ENCODE data around the gene KRTCAP2. TPM values are rescaled to one million over a fixed set of nuclear protein-coding genes. Genes with fewer than 3 reads are reported as not detected.

The KRTCAP2 gene
- total RNA-seq, 1 donor from 2014 or later = 128 TPM

DNA sequence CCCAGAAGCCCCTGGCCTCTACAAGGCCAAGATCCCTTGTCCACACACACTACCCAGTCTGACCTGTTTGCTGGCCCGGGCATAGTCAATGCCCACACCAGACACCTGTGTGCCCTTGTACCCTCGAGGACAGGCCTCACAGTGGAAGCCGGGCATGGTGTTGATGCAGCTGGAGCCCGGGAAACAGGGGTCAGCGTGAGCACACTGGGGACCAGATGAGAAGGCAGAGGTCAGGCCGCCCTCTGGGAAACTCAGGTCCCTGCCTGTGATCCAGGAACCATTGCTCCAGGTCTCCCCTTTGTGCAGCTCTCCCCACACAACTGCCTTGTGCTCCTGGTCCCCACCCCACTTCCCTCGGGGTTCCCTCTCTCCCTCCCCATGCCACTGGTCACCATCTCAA, 29.1 kb upstream of the KRTCAP2 start:
- no peaks in the 10 kb centered on the region for H3K27me3 Mint-ChIP-seq
- POLR2A ChIA-PET = interaction anchor here (2.7 kb wide), 1 partner anchor 8 kb away, joined by 11 read pairs; no protein-coding TSS in a partner anchor
- DNase-seq = no peak
- no peak overlapping the region for H3K27ac Mint-ChIP-seq
- no peaks in the 10 kb centered on the region for H3K36me3 Mint-ChIP-seq (ENCODE audit: low read depth)
- TF ChIP-seq, protein P1, sequence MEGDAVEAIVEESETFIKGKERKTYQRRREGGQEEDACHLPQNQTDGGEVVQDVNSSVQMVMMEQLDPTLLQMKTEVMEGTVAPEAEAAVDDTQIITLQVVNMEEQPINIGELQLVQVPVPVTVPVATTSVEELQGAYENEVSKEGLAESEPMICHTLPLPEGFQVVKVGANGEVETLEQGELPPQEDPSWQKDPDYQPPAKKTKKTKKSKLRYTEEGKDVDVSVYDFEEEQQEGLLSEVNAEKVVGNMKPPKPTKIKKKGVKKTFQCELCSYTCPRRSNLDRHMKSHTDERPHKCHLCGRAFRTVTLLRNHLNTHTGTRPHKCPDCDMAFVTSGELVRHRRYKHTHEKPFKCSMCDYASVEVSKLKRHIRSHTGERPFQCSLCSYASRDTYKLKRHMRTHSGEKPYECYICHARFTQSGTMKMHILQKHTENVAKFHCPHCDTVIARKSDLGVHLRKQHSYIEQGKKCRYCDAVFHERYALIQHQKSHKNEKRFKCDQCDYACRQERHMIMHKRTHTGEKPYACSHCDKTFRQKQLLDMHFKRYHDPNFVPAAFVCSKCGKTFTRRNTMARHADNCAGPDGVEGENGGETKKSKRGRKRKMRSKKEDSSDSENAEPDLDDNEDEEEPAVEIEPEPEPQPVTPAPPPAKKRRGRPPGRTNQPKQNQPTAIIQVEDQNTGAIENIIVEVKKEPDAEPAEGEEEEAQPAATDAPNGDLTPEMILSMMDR (IDR thresholded peaks at IDR 0.05) = no peak
- CTCF ChIA-PET = no interaction called here
- no peak overlapping the region for H3K4me3 Mint-ChIP-seq
- intact Hi-C loops (cut with micrococcal nuclease) = no loop called here
- peaks cover 6% of the 10 kb centered on the region for H3K4me1 Mint-ChIP-seq
- ATAC-seq (ENCODE audit: low read depth) = no peak
- H3K9me3 Mint-ChIP-seq = no peaks in the 10 kb centered on the region

GRCh38 chr1:155200920-155201319, 27.8 kb upstream of the KRTCAP2 start:
- ChIA-PET CTCF (interaction anchor here (0.8 kb wide), 1 partner anchor 16 kb away, joined by 3 read pairs; no protein-coding TSS in a partner anchor), POLR2A (no interaction called here)
- TF ChIP-seq, protein P1 (IDR thresholded peaks at IDR 0.05) = no peak
- ATAC-seq (ENCODE audit: low read depth) (no peak), DNase-seq (no peak)
- Mint-ChIP-seq H3K4me3 (no peak overlapping the region), H3K9me3 (no peaks in the 10 kb centered on the region), H3K27ac (no peak overlapping the region), H3K27me3 (no peaks in the 10 kb centered on the region), H3K36me3 (ENCODE audit: low read depth) (no peaks in the 10 kb centered on the region), H3K4me1 (no peaks in the 10 kb centered on the region)
- intact Hi-C loops (cut with micrococcal nuclease) = no loop called here

- Mint-ChIP-seq H3K4me1 (peaks cover 3% of the 10 kb centered on the region), H3K36me3 (ENCODE audit: low read depth) (no peaks in the 10 kb centered on the region), H3K27ac (no peak overlapping the region), H3K9me3 (no peaks in the 10 kb centered on the region), H3K4me3 (no peak overlapping the region), H3K27me3 (no peaks in the 10 kb centered on the region)
- CTCF ChIA-PET = no interaction called here
- DNase-seq (no peak), ATAC-seq (ENCODE audit: low read depth) (no peak)
- POLR2A ChIA-PET = no interaction called here
- TF ChIP-seq, protein P1 (IDR thresholded peaks at IDR 0.05) = no peak
- intact Hi-C loops (cut with micrococcal nuclease) = no loop called here
Observed at GRCh38 chr1:155199792-155200191, 26.7 kb upstream of the KRTCAP2 start.

DNA sequence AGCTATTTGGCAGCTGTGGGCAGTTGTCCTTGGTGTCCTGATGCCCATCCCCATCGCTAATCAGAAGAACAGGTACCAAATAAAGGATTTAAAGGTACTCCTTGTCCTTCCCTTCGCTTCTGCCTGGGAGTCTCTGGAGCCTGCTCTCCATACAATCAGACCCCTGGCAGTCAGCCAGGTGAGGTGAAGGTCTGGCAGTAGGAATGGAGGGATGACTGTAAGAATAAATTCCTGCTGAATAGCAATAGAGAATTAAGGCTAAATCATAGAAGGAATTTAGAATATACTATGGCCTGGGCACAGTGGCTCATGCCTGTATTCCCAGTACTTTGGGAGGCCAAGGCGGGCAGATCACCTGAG, 25.4 kb upstream of the KRTCAP2 start:
- H3K27ac Mint-ChIP-seq = no peak overlapping the region
- intact Hi-C loops (cut with micrococcal nuclease) = no loop called here
- ChIA-PET POLR2A (no interaction called here), CTCF (no interaction called here)
- H3K4me3 Mint-ChIP-seq = no peak overlapping the region
- H3K27me3 Mint-ChIP-seq = no peaks in the 10 kb centered on the region
- H3K36me3 Mint-ChIP-seq (ENCODE audit: low read depth) = no peaks in the 10 kb centered on the region
- DNase-seq = no peak
- H3K4me1 Mint-ChIP-seq = peaks cover 13% of the 10 kb centered on the region
- TF ChIP-seq, protein P1 (IDR thresholded peaks at IDR 0.05) = no peak
- ATAC-seq (ENCODE audit: low read depth) = no peak
- no peaks in the 10 kb centered on the region for H3K9me3 Mint-ChIP-seq

GRCh38 chr1:155197901-155198546, 24.9 kb upstream of the KRTCAP2 start:
- intact Hi-C loops (cut with micrococcal nuclease) = no loop called here
- POLR2A ChIA-PET = no interaction called here
- Mint-ChIP-seq H3K4me1 (peaks cover 18% of the 10 kb centered on the region), H3K4me3 (no peak overlapping the region), H3K27me3 (no peaks in the 10 kb centered on the region), H3K36me3 (ENCODE audit: low read depth) (no peaks in the 10 kb centered on the region), H3K27ac (peak overlapping the region; percentile 14), H3K9me3 (no peaks in the 10 kb centered on the region)
- TF ChIP-seq, protein P1 (IDR thresholded peaks at IDR 0.05) = no peak
- CTCF ChIA-PET = no interaction called here
- ATAC-seq (ENCODE audit: low read depth) (no peak), DNase-seq (no peak)
